NCI-H446 treated with DMSO at 0.1 percent for 48 hours (cell line): ENCODE results near the gene GPR135.
A peak's percentile ranks its signal among the peaks of the same experiment; 100 is the strongest.

Experiments used
- DNase-seq: peaks from one replicate; lab custom pipeline; 2025; lab: John Stamatoyannopoulos, UW

The GPR135 gene

GRCh38 chr14:59465316-59466135 lies at the start of gene GPR135:
Gene GPR135 (minus strand): TSS chr14:59465380. CDS start chr14:59465226, 154 bp downstream.
- DNase-seq: no peak

- DNase-seq: no peak
Measured at GRCh38 chr14:59511916-59512575, 46.9 kb upstream of the GPR135 start.

GRCh38 chr14:59510966-59511365 lies 45.8 kb upstream of the GPR135 start:
- no peak for DNase-seq

DNA sequence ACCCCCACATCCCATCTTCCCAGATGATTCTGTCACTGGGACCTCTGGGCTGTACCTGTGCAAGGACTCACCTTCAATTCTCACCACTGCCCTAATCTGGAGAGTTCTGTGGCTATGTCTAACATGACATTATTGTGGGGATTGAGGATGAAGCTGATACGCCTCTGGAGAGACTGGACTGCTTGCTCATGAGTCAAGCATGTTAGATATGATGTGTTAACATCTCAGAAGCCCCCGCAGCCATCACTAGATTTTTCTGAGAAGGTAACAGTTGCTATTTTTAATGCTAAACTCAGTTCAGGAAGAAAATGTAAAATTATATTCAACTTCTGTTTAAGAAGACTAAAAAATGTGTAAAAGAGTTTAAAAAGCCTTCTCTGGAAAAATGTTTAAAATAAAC lies 44.8 kb upstream of the GPR135 start:
- DNase-seq: no peak

DNA sequence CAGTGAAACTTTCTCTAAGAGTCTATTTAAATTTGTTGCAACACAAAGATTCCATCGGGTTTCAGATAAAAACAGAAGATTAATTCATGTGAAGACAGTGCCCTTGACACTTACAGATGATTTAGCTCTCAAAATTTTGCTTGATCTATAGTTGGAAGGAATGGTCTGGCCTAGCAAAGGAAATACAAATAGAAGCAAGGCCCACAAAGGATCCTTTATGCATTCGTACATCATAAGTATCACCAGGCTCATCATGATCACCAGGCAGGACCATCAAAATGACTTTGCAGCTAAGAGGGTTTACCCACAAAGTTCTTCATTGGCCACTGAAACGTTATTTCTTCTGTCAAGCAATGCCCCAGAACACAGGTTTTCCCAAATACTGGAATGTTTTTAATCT lies 43.9 kb upstream of the GPR135 start:
- DNase-seq: no peak

GRCh38 chr14:59507752-59508103 lies 42.5 kb upstream of the GPR135 start:
- DNase-seq: no peak

DNA sequence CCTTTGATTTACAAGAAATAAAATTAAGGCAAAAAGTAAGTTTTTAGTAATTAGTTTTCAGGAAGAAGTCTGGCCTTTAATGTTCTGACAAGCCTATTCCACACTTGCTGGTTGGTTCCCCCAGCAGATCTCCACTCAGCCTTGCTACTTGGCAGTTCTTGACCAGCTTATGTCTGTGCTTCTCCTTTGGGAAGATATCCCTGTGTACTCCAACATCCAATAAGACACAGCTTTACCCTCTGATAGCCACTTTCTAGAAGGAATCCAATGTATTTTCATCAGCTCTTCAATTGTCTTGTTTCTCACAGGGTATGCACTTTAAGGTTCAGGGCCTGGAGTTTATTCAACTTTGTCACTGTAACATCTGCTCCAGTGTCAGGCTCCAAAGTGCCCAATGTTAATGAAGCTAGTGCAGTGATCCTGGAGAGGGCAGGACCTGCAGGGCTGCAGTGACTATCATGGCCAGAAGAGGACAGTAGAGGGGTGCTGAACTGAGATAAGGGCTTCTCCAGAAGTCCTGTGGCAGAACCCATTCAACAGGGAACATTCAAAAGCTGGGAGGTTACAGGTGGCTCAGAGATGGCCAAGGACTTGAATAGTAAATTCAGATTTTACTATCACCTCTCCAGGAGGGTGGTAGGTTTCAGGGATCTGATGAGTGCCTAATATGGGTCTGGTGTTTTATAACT lies 42.0 kb upstream of the GPR135 start:
- peak; percentile 26 for DNase-seq

GRCh38 chr14:59503256-59503655 lies 38.1 kb upstream of the GPR135 start:
- DNase-seq: no peak

DNA sequence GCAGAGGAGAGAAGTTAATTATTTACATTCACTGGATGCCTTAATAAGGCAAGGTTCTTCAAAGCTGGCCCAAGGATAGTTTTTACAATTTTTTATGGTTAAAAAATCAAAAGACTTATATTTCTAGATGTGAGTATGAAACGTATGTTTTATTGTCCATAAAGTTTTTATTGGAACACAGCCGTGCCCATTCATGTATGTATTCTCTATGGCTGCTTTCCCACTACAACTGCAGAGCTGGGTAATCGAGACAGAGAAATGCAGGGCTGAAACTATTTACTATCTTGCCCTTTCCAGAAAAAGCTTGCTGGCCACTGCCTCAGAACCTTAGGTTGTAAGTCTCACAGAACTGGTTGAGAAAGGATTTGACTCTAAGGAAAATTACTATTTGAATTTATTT lies 35.6 kb upstream of the GPR135 start:
- DNase-seq: no peak

DNA sequence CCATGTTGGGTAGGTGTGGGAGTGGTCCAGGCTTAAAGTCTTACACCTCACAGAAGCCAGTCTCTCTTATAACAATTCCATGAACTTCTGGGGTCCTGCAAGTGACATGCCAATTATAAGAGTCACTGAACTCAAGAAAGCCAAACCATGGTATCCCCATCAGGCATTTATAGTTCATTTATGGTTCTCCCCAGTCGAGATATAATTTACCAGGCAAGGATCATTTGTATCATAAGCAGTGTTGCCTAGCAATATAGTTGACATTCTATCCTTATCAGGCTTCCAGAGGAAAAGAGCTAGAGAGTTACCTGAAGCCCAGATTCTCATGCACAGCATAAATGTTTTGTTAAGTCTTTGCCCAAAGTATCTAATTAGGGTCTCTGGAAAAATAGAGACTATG lies 27.2 kb upstream of the GPR135 start:
- no peak for DNase-seq

GRCh38 chr14:59490756-59491155 lies 25.6 kb upstream of the GPR135 start:
- no peak for DNase-seq

- no peak for DNase-seq
Measured at GRCh38 chr14:59484639-59485175, 19.5 kb upstream of the GPR135 start.

- peak; percentile 92 for DNase-seq
Measured at GRCh38 chr14:59483819-59484638, 18.8 kb upstream of the GPR135 start, which contains the start of the genes JKAMP and L3HYPDH. Gene JKAMP (plus strand): TSS chr14:59484517. CDS start chr14:59484590, 73 bp downstream. Gene L3HYPDH (minus strand): TSS chr14:59484408. CDS start chr14:59484316, 92 bp downstream.

- DNase-seq: no peak
Measured at GRCh38 chr14:59483363-59483762, 18.2 kb upstream of the GPR135 start.

- DNase-seq: peak; percentile 15
Measured at GRCh38 chr14:59482541-59483331, 17.6 kb upstream of the GPR135 start.

GRCh38 chr14:59481871-59482540 lies 16.8 kb upstream of the GPR135 start:
- DNase-seq: peak; percentile 40

GRCh38 chr14:59481407-59481806 lies 16.2 kb upstream of the GPR135 start:
- DNase-seq: no peak

GRCh38 chr14:59480166-59480565 lies 15.0 kb upstream of the GPR135 start:
- DNase-seq: no peak

GRCh38 chr14:59478540-59478939 lies 13.4 kb upstream of the GPR135 start:
- DNase-seq: no peak

- DNase-seq: no peak
Measured at GRCh38 chr14:59475709-59476108, 10.5 kb upstream of the GPR135 start.
